IPS DF 6.9 (cell line): ENCODE results near the gene TTLL11.
"Not testable (repeated sequence)": the region's sequence is repeated elsewhere in the genome, so short reads cannot be mapped to it uniquely, and the experiment has no call there.

Experiments
- DNase-seq: peaks from one replicate; pipeline ENCODE4 v3.0.0-alpha.2; 2013; ENCODE audit warnings: low read depth, low spot score
- H3K27ac ChIP-seq: one replicate; pipeline ENCODE4 v1.5.1; 2013; ENCODE audit warnings: low read length, control low read depth
- H3K27me3 ChIP-seq: 2 replicates; pipeline ENCODE4 v1.6.1; 2013; ENCODE audit warnings: mild to moderate bottlenecking, low read length; ENCODE audit not compliant: control insufficient read depth, insufficient read depth
- H3K36me3 ChIP-seq: 2 replicates; pipeline ENCODE4 v1.6.1; 2013; ENCODE audit warnings: low read length; ENCODE audit not compliant: control insufficient read depth, insufficient read depth
- H3K4me1 ChIP-seq: 2 replicates; pipeline ENCODE4 v1.6.1; 2013; ENCODE audit warnings: low read length; ENCODE audit not compliant: control insufficient read depth, insufficient read depth
- H3K4me3 ChIP-seq: 2 replicates; pipeline ENCODE4 v1.5.1; 2013; ENCODE audit warnings: mild to moderate bottlenecking, low read length
- H3K9me3 ChIP-seq: 2 replicates; pipeline ENCODE4 v1.6.1; 2013; ENCODE audit warnings: low read length, inconsistent platforms; ENCODE audit not compliant: control insufficient read depth, insufficient read depth
- WGBS: extraction: QIAGEN DNeasy Blood & Tissue Kit; methylation state at CpG from one replicate; pipeline ENCODE4 v1.1.7; 2013; ENCODE audit warnings: mixed read lengths, missing lambda C conversion rate; ENCODE audit not compliant: insufficient read length, insufficient coverage; 5-methylcytosine and 5-hydroxymethylcytosine counted together

TTLL11 gene

DNA sequence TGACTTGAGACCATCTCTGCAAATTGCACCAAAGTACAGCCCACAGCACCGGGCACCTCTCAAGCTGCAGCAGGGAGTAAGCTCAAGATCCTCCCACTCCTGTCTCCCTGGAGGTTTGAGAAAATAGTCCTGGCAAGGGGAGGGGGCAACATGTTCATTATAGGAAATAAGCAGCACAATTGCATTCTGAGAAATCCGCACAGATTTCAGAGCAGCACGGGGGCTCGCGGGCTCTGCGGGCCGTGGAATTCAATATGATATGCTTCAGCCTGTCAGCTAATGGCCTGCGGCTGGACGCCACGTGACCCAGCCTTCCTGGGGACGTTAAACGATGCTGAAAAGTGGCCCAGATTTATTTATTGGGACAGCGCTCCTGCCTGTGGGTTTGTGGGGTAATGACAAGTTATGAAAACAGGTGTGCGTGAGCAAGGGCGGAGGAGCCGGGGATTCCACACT, 285.3 kb downstream of the TTLL11 start:
- no CpG with 5 or more reads among the region's 16 CpGs for WGBS
- no peak for DNase-seq
- Histone ChIP-seq H3K4me3 (no peak overlapping the region), H3K4me1 (no peaks in the 10 kb centered on the region; the same call in 1 of the 2 replicates), H3K36me3 (no peaks in the 10 kb centered on the region), H3K27me3 (no peaks in the 10 kb centered on the region), H3K9me3 (no peaks in the 10 kb centered on the region), H3K27ac (no peak overlapping the region)

DNA sequence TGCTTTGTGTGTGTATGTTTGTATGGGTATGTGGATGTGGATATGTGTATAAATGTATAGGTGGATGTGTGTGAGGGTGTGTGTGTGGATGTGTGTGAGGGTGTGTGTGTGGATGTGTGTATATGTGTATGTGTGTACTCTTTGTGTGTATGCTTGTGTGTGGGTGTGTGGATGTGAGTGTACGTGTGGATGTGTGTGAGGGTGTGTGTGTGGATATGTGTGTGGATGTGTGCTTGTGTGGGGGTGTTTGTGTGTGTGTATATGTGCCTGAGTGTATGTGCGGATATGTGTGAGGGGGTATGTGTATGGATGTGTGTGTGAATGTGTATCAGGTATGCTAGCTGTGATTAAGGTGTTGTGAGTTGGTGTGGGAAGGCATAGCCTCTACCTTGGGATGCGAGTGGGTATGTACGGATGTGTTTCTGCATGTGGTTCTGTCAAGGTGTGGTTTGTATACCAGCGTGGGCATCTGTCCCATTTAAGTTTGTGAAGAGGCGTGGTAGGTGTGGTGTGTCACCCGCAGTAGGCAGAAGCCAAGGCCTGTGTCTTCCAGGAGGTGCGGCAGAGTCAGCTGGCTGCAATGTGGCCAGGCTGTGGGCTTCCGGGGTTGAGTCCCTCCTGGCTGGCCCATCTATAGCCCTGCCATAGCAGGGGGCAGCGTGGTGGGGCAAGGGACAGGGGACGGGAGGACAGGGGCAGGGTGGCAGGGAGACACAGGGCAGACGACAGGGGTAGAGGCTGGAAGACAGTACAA, 285.9 kb downstream of the TTLL11 start:
- H3K27ac ChIP-seq, result no peak overlapping the region
- H3K9me3 ChIP-seq, result no peaks in the 10 kb centered on the region
- no peak for DNase-seq
- no peak overlapping the region for H3K4me3 ChIP-seq
- 96% methylated on average over 2 of the region's 12 CpGs for WGBS
- H3K27me3 ChIP-seq, result no peaks in the 10 kb centered on the region
- no peaks in the 10 kb centered on the region; the same call in 1 of the 2 replicates for H3K4me1 ChIP-seq
- no peaks in the 10 kb centered on the region for H3K36me3 ChIP-seq

DNA sequence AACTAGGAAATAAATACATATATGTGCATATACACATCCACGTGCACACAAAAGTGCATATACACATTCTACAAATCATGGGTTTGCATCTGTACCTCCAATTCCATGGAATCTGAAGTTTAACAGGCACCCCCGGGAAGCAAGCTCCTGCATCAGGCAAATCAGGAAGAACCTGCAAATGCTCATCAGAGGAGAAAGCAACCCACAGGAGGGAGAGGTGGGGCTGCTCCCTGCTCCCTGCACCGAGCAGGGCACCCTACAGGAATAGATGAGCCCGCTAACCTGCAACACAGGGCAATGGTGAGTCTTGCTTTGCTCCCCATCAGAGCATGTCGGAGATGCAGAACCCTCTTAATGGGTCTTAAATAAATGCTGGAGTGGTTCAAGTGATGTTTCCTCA, 290.4 kb downstream of the TTLL11 start:
- no peak overlapping the region for H3K4me3 ChIP-seq
- no peaks in the 10 kb centered on the region; the same call in 1 of the 2 replicates for H3K4me1 ChIP-seq
- no peak overlapping the region for H3K27ac ChIP-seq
- H3K9me3 ChIP-seq, result no peaks in the 10 kb centered on the region
- WGBS, result no CpG with 5 or more reads among the region's 5 CpGs
- H3K36me3 ChIP-seq, result no peaks in the 10 kb centered on the region
- H3K27me3 ChIP-seq, result no peaks in the 10 kb centered on the region
- no peak for DNase-seq

DNA sequence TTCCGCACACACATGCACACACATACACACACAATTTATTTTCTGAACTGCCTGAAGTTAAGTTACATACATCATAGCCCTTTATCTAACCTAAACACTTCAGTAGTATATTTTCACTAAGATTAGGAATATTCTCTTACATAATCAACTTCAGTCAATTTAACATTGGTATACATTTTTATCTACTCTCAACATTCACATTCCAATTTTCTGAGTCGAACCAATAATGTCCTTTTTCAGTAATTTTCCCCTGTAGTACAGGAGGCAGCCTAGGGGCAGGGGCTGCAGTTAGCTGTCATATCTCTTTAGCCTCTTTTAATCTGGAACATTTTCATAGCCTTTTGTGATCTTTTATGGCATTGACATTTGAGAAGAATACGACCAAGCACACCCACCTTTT, 291.5 kb downstream of the TTLL11 start:
- Histone ChIP-seq H3K36me3 (no peaks in the 10 kb centered on the region), H3K4me1 (peaks cover 2% of the 10 kb centered on the region), H3K27me3 (no peaks in the 10 kb centered on the region), H3K9me3 (no peaks in the 10 kb centered on the region), H3K27ac (no peak overlapping the region), H3K4me3 (no peak overlapping the region)
- no peak for DNase-seq
- WGBS, result 100% methylated on average over 1 of the region's 3 CpGs

DNA sequence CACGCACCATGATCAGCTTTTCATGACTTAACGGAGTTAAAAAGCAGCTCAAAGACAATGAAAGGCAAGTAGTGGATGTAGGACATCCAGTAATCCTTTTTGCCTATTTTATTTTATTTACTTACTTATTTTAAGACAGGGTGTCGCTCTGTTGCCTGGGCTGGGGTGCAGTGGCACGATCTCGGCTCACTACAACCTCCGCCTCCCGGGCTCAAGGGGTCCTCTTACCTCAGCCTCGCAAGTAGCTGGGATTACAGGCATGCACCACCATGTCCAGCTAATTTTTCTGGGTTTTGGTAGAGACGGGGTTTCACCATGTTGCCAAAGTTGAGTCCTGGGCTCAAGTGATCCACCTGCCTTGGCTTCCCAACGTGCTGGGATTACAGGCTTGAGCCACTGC, 292.7 kb downstream of the TTLL11 start:
- Histone ChIP-seq H3K27ac (no peak overlapping the region), H3K36me3 (no peaks in the 10 kb centered on the region), H3K9me3 (no peaks in the 10 kb centered on the region), H3K27me3 (no peaks in the 10 kb centered on the region), H3K4me1 (peaks cover 2% of the 10 kb centered on the region), H3K4me3 (no peak overlapping the region)
- DNase-seq, result no peak
- no CpG with 5 or more reads among the region's 10 CpGs for WGBS

DNA sequence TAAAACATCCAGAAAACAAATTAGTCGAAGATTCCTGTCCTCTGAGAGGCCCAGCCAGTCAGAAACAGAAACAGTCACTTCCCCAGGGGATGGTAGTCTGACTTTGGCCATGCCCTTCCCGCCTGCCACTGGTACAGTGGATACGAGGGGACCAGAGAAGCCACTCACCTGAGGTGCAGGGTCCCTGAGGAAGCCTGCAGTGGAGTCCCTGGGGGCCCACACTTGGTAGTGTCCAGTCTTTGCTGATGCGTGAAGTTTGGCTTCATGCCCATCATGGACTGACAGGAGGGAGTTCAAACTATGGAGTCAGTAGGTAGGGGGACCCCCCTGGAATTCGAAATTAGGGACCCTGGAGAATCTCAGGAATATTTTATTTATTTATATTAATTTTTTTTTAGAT, 294.2 kb downstream of the TTLL11 start:
- H3K4me3 ChIP-seq, result no peak overlapping the region
- no peaks in the 10 kb centered on the region for H3K9me3 ChIP-seq
- DNase-seq, result no peak
- H3K4me1 ChIP-seq, result peaks cover 2% of the 10 kb centered on the region
- no peaks in the 10 kb centered on the region for H3K36me3 ChIP-seq
- no peaks in the 10 kb centered on the region for H3K27me3 ChIP-seq
- no CpG with 5 or more reads among the region's 5 CpGs for WGBS
- no peak overlapping the region for H3K27ac ChIP-seq

DNA sequence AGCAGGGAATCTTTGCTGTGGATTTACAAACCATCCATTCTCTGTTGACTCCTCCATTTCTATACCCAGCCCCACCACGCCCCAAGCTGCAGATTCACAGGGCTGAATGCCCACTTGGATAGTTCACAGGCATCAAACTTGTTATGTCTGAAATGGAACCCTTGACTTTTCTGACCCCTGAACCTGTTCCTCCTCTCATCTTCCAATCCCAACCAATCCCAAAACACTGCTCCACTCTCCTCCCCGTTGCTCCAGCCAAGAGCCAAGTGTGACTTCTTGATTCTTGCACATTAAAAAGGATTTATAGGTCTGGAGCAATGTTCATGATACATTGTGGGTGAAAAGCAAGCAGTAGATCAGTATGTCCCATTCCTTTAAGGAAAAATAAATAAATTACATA, 296.0 kb downstream of the TTLL11 start:
- Histone ChIP-seq H3K27ac (no peak overlapping the region), H3K4me3 (no peak overlapping the region), H3K9me3 (no peaks in the 10 kb centered on the region), H3K27me3 (no peaks in the 10 kb centered on the region), H3K36me3 (no peaks in the 10 kb centered on the region), H3K4me1 (peaks cover 2% of the 10 kb centered on the region)
- no CpG with 5 or more reads among the region's 2 CpGs for WGBS
- DNase-seq, result no peak

DNA sequence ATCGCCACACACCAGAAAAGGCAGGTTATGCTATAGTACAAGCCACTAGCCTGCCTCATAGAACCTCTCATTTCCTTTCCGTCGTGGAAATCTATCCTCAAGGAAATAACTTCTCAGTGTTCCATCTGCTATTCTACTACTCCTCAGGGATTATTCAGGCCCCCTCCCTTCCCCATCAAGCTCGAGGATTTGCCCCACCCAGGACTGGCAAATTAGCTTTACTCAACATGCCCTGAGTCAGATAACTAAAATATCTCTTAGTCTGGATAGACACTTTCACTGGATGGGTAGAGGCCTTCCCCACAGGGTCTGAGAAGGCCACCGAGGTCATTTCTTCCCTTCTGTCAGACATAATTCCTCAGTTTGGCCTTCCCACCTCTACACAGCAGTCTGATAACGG, 298.8 kb downstream of the TTLL11 start:
- not testable (repeated sequence) for H3K9me3 ChIP-seq, H3K27me3 ChIP-seq, H3K4me1 ChIP-seq, H3K4me3 ChIP-seq, DNase-seq, H3K27ac ChIP-seq, H3K36me3 ChIP-seq
- WGBS, result no CpG with 5 or more reads among the region's 6 CpGs

DNA sequence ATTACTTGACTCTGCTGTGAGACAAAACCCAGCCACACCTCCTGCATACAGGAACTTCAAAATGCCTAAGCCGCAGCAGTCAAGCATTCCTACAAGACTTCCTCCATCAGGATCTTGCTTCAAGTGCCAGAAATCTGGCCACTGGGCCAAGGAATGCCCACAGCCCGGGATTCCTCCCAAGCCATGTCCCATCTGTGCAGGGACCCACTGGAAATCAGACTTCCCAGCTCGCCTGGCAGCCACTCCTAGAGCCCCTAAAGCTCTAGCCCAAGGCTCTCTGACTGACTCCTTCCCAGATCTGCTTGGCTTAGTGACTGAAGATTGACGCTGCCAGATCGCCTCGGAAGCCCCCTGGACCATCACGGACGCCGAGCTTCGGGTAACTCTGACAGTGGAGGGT, 300.6 kb downstream of the TTLL11 start:
- H3K4me1 ChIP-seq, DNase-seq, H3K27me3 ChIP-seq, H3K9me3 ChIP-seq, H3K27ac ChIP-seq, H3K4me3 ChIP-seq, H3K36me3 ChIP-seq: not testable (repeated sequence)
- no CpG with 5 or more reads among the region's 10 CpGs for WGBS

DNA sequence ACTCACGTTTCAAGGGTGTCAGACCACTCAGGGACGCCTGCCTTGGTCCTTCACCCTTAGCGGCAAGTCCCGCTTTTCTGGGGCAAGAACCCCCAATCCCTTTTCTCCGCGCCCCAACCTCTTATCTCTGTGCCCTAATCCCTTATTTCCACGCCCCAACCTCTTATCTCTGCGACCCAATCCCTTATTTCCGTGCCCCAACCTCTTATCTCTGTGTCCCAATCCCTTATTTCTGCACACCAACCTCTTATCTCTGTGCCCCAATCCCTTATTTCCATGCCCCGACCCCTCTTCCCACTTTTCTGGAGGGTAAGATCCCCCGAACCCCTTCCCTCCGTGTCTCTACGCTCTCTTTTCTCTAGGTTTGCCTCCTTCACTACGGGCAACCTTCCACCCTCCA, 302.3 kb downstream of the TTLL11 start:
- Histone ChIP-seq H3K4me1 (peaks cover 2% of the 10 kb centered on the region; the same call in 1 of the 2 replicates), H3K27ac (no peak overlapping the region)
- WGBS, result no CpG with 5 or more reads among the region's 14 CpGs

More for the DNA sequence above, 302.3 kb downstream of the TTLL11 start:
- DNase-seq, result no peak
- Histone ChIP-seq H3K4me3 (no peak overlapping the region), H3K9me3 (no peaks in the 10 kb centered on the region), H3K36me3 (no peaks in the 10 kb centered on the region), H3K27me3 (no peaks in the 10 kb centered on the region)
